ENCODE data around the gene PLA2G1B.

PLA2G1B gene

DNA sequence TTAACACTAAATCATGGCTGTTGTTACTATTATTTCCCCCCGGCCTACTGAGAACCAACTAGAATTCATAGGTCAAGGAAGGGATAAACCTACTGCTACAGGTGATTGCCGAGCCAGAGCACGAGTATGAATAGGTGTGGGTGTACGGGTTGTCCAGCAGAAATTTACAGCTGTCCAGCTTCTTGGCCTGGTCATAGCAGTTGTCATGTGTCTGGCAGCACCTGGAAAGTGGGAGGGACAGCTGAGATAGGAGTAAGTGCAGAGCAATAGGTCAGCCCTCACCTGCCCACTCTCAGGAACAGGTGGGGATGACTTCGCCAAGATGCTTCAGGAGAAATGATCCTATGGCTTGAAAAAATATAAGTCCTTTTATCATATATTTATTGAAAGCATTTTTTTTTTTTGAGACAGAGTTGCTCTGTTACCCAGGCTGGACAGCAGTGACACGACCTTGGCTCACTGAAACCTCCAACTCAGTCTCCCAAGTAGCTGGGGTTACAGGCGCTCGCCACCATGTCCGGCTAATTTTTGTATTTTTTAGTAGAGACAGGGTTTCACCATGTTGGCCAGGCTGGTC lies 2.6 kb downstream of the PLA2G1B start:
- no peak for DNase-seq (ENCODE audit: low spot score)

DNA sequence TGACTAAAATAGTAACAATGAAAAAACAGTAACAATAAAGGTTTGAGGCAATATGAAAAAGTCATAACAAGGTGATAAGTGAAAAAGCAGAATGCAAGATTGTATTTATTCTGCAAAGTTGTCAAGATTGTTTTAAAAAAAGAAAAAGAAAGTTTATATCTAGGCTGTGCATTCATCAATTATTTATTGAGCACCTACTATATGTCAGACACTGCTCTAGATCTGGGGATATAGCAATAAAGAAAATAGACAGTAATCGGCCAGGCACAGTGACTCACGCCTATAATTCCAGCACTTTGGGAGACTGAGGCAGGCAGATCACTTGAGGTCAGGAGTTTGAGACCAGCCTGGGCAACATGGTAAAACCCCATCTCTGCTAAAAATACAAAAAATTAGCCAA lies 3.8 kb downstream of the PLA2G1B start:
- DNase-seq (ENCODE audit: low spot score): no peak

DNA sequence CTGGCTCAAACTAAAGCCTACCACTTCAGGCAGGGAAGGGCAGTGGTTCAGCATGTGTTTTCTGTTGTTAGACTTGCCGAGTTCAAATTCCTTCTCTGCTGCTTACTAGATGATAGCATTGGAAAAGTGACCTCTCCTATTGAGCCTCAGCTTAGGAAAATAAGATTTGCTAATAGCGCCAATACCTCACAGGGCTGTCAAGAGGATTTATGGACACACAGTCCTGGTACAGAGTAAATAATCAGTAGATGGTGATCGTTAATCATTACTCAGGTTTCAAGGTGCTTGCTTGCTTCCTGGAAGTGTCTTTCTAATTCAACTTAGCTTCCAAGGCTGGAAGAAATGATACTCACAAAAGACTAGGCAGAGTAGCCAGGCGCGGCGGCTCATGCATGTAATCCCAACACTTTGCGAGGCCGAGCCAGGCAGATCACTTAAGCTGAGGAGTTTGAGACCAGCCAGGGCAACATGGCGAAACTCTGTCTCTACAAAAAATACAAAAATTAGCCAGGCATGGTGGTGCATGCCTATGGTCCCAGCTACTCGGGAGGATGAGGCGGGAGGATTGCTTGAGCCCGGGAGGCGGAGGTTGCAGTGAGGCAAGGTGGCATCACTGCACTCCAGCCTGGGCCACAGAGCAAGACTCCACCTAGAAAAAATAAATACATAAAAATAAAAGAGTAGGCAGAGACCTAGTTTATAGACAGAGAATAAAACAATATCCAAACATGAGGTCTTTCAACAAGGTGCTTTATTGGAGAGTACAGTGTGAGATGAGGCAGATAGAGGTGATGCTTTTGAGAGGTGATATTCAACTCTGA lies 6.0 kb downstream of the PLA2G1B start:
- no peak for DNase-seq (ENCODE audit: low spot score)

DNA sequence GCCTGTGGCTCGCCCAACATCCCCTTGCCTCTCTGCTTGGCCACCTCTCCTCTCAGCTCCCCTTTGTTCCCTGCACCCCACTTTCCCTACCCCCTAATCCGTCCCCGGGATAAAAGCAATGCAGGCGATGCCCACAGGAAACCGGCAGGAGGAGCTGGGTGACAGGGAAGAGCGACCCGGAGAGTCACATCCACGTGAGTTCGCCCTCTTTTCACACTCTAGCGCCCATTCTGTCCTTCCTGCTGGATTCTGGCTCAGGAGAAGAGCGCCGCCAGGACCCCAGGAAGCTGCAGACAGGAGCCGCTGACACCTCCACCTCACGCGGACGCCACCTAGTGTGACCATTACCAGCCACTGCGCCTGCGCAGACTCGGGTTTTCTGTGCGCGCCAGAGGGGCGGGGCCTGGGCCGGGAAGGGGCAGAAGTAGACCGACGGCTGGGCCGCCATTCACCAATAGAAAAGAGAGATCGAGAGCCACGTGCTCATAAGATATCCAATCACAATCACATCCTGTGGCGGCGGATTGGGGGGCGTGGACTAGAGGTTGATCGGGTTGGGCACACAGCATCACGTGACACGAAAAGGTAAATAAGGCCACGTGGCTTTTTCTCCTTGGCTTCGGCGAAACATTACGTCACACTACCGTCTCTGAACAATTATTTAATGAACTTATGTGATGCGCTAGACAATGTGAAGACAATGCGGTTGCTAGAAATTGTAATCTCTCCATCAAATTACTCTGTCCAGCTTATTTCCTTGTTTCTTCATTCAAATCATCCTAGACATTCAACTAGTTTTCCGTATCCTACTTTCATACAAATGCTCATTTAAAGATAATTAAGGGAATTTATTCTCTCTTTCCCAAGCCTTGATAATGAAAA lies 10.1 kb downstream of the PLA2G1B start:
- DNase-seq (ENCODE audit: low spot score): peak; percentile 100

DNA sequence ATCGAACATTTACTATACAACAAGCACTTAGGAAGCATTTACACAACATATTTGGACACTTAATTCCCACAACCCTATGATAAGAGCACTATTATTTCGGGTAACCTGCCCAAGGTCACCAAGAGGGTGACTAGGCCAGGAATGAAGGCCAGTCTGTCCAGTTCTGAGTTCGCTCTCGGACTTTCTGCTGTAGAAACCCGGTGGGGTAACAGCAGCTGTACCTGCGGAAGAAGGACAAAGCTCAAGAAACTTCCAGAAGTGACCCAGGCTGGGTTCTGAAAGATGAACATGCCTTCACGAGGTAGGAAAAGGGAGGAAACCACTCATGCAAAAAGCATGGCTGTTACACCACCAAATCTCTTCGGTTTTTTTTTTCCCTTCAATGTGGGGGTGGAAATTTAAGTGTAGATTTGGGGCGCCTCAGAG lies 10.8 kb downstream of the PLA2G1B start:
- no peak for DNase-seq (ENCODE audit: low spot score)

DNA sequence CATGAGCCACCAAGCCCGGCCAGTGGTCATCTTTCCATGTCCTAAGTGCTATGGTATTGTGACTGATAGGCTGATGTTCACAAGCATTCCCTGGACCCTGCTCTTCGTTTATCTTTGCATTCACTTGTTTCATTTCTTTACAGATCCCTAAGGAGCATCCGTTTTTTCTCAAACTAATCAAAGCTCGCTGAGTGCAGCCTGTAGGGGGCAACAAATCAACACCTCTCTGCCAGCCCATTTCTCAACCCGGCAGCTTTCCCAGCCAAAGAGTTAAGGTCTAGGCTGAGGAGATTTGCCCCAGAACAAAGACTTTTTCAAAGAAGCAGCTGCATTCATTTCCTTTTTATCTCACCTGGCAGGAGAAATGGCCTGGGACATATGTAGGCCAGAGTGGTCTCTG lies 13.4 kb downstream of the PLA2G1B start:
- peak; percentile 31 for DNase-seq (ENCODE audit: low spot score)

DNA sequence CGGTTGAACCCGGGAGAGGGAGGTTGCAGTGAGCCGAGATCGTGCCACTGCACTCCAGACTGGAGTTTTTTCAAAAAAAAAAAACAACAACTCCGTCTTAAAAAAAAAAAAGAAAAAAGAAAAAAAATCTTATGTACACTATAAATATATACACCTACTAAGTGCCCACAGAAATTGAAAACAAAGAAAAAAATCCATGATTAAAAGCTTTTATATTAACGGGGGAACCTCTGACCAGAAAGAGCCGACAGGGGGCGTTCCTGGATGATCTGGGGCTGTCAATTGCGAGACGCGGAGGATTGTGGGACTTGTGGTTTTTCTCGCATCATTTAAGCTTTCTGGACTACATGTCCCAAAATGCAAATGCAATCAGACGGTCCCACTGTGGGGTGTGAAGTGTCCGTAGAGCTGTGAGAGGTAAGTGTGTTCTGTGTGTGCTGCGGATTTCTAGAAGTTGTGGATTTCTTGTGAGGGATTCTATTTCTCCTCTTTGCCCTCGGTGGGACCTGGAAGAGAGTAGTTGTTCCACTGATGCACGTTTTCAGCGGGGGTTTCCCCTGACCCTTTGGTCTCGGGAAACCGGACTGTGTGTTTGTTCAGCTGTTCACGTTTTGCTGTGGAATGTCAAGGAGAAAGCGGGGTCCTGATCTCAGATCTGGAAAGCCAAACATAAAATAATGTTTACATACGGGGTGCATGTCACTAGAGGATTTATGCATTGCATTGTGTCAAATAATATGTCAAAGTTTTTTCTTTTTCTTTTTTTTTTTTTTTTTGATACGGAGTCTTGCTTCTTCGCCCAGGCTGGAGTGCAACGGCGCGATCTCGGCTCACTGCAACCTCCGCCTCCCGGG lies 25.4 kb downstream of the PLA2G1B start, which contains the start of gene SIRT4:
SIRT4 (plus strand) TSS at position 360 of the 854 bp plus-strand sequence. CDS start 1,241 bp downstream, outside the sequence.
- DNase-seq (ENCODE audit: low spot score): peak; percentile 88

DNA sequence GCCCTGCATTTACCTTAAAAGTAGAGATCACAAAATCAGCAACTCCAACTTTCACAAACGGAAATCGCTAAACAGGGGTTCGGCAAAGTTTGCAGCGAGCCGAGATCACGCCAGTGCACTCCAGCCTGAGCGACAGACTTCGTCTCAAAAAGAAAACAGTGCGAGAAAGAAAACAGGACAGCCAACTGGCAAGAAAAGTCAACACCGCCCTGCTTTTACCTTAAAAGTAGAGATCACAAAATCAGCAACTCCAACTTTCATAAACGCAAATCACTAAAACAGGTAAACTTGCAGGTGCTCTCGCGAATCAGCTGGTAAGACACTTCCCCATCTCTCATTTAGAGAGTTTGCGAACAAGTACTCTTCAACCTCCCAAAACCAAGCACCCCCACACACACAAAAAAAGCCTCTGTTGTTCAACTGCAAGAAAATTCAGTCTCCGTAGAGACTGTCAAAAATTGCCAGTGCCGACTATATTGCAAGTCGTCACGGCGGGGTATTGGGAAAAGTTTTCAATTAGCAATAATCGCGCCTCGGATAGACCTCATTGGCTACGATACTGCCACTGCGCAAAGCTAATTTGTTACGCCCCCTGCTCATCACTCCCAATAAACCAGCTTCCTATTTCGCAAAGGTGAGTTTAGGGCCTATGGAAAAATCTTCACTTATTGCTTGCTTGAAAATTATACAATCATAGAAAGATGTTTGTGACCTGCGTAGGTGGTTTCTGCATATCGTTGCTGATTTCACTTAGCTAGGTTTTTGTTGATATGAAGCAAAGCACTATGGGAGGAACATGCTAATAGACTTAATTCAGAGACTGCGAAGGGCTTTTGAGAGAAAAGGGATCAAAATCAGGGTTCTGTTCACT lies 34.7 kb downstream of the PLA2G1B start, which contains the start of gene RNU4-1:
RNU4-1 (minus strand) TSS at position 577 of the 871 bp plus-strand sequence.
- DNase-seq (ENCODE audit: low spot score): peak; percentile 40

DNA sequence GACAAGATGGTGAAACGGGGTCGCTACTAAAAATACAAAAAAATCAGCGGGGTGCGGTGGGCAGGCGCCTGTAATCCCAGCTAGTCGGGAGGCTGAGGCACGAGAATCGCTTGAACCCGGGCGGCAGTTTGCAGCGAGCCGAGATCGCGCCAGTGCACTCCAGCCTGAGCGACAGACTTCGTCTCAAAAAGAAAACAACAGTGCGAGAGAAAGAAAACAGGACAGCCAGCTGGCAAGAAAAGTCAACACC lies 35.2 kb downstream of the PLA2G1B start:
- no peak for DNase-seq (ENCODE audit: low spot score)

DNA sequence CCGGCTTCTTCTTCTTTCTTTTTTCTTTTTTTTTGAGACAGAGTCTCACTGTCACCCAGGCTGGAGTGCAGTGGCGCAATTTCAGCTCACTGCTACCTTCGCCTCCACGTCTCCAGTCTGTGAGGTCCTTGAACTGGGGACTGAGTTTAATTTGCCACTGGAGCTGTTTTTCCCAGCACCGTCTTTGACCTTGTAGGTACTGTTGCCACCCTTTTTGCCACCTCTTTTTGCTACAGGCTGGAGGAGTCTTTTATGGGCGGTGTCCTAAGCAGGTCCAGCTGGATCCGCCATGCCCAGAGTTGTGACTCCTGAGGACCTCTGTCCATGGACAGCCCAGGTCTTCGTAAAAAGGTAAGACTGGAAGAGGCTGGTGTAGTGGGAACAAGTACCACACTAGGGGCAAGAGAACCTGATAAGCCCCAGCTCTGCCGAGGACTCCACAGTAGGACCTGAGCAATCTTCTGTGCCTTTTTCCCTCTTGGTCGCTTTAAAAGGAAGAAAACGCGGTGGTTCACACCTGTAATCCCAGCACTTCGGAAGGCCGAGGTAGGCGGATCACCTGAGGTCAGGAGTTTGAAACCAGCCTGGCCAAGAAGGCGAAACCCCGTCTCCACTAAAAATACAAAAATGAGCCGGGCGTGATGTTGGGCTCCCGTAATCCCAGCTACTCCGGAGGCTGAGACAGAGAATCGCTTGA lies 36.8 kb downstream of the PLA2G1B start:
- DNase-seq (ENCODE audit: low spot score): peak; percentile 15

DNA sequence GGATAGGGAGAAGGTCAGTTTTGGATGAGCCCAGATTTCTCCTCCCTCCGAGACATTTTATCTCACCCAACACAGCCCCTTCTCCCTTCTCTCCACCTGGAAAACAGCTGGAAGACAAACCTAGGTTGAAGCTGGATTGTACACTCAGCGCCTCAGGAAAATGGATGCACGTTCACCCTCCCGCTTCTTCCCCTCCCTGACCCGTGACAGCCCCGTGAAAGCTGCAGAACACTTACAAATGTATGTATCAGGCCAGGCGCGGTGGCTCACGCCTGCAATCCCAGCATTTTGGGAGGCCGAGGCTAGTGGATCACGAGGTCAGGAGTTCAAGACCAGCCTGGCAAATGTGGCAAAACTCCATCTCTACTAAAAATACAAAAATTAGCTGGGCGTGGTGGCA lies 40.1 kb downstream of the PLA2G1B start:
- DNase-seq (ENCODE audit: low spot score): no peak

DNA sequence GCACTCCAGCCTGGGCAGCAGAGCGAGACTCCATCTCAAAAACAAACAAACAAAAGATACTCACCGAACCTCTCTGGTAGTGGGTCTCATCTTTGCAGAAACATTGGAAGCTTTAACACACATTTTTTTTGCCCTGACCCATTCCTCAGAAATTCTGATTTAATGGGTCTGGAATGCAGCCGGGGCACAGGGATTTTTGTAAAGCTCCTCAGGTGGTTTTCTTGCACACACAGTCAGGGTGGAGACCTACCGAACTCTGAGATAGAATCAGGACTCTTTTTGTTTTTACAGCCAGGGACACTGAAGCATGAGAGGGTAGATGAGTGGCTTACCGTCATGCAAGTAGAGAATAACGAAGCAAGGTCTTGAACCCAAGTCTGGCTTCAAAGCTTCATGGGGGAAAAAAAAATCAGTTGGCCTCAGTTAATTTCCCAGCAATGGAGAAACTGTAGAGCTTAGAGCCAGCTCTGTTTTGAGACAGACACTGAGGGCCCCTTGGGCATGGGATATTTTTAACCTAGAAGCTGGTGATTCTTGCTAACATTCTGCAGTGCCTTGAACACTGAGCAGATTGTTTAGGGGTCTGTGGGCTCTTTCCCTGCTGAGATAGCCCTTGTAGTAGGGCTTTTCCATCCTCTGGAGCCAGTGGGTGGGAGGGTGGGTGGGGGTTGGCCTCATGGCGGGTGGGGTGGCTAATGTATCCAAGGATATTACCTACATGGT lies 40.6 kb downstream of the PLA2G1B start:
- DNase-seq (ENCODE audit: low spot score): no peak

DNA sequence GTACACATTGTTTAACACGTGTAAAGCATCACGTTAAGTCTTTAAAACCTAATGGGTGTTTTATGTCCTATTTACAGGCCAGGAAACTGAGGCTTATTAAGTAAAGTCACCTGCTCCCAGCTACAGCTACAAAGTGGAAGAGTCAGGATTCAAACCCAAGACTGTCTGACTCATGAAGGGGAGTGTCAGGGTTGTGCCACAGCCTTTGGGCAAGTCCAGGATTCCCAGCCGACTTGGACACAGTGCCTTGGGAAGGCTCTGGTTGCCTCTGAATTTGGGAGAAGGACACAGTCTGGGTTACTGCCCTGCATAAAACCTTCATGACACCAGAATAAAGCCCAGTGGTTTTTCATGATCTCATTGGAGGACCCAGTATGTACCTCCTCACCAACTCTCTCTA lies 43.2 kb downstream of the PLA2G1B start:
- DNase-seq (ENCODE audit: low spot score): no peak

DNA sequence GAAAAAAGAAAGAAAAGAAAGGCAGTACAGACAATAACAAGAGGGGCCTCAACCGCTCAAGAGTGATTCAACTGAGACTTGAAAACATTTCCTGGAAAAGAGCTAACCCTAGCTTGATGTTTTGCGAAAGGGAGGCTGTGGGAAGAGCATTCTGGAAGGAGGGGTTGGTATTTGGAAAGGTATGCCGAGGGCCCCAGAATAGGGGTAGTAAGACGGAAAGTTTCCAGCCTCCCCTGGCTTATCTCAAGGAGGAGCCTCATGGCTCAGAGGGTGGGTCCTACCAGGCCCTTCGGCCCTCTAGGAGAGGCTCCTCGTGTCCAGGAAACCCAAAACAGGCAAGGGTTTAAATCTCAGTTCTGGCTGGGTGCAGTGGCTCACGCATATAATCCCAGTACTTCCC lies 44.3 kb downstream of the PLA2G1B start:
- DNase-seq (ENCODE audit: low spot score): no peak

DNA sequence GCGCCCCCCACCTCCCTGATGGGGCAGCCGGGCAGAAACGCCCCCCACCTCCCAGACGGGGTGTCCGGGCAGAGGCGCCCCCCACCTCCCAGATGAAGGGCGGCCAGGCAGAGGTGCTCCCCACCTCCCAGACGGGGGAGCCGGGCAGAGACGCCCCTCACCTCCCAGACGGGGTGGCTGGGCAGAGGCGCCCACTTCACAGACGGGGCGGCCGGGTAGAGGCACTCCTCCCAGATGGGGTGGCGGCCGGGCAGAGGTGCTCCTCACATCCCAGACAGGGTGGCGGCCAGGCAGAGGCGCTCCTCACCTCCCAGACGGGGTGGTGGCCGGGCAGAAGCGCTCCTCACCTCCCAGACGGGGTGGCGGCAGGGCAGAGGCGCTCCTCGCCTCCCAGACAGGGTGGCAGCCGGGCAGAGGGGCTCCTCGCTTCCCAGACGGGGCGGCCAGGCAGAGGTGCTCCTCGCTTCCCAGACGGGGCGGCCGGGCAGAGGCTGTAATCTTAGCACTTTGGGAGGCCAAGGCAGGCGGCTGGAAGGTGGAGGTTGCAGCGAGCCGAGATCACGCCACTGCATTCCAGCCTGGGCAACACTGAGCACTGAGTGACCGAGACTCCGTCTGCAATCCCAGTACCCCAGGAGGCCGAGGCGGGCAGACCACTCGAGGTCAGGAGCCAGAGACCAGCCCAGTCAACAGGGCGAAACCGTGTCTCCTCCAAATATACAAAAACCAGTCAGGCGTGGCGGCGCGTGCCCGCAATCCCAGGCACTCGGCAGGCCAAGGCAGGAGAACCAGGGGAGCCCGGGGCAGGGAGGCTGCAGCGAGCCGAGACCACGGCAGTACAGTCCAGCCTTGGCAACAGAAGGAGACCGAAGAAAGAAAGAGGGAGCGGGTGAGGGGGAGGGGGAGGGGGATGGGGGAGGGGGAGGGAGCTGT lies 49.2 kb downstream of the PLA2G1B start:
- DNase-seq (ENCODE audit: low spot score): no peak

DNA sequence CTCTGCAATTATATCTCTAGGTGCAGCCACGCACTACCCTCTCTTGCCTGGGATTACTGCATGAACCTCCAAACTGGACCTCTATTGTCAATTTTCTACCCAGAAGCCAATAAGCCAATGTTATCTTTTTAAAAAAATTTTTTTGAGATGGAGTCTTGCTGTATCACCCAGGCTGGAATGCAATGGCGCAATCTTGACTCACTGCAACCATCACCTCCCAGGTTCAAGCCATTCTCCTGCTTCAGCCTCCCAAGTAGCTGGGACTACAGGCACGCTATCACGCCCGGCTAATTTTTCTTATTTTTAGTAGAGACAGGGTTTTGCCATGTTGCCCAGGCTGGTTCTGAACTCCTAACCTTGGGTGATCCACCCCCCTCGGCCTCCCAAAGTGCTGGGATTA lies 50.8 kb downstream of the PLA2G1B start:
- DNase-seq (ENCODE audit: low spot score): no peak

Measured in iPS-NIHi11 (cell line).